Measurements from ENCODE around the gene ADARB2. TPM values are rescaled to one million over a fixed set of nuclear protein-coding genes. Genes with fewer than 3 reads are reported as not detected.

The ADARB2 gene
- total and polyA plus RNA-seq, 11 donors: 0.07 to 1.2 (median 0.28) TPM; not detected in 4

DNA sequence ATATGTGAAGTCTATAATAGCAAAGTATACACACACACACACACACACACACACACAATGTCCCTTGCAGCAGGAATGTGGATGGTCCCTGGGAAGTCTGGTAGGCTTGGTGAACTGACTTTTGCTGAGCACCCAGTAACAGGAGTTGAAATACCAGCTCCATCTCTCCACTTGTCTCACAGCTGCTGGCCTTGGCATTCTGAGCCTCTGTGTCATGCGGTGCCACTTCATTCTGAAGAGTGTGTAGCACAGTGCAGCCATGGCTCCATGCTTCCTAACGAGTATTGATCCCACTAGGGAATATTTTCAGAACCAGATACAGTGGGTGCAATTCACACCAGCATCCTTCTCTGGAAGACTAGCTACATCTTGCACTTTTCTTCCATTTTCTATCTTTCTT lies 192.4 kb downstream of the ADARB2 start:
- Histone ChIP-seq H3K36me3 (no peaks in the 10 kb centered on the region), H3K4me3 (no peak overlapping the region), H3K27me3 (no peaks in the 10 kb centered on the region), H3K27ac (no peak overlapping the region), H3K4me1 (no peaks in the 10 kb centered on the region), H3K9me3 (no peaks in the 10 kb centered on the region)
- TF ChIP-seq, protein P1, sequence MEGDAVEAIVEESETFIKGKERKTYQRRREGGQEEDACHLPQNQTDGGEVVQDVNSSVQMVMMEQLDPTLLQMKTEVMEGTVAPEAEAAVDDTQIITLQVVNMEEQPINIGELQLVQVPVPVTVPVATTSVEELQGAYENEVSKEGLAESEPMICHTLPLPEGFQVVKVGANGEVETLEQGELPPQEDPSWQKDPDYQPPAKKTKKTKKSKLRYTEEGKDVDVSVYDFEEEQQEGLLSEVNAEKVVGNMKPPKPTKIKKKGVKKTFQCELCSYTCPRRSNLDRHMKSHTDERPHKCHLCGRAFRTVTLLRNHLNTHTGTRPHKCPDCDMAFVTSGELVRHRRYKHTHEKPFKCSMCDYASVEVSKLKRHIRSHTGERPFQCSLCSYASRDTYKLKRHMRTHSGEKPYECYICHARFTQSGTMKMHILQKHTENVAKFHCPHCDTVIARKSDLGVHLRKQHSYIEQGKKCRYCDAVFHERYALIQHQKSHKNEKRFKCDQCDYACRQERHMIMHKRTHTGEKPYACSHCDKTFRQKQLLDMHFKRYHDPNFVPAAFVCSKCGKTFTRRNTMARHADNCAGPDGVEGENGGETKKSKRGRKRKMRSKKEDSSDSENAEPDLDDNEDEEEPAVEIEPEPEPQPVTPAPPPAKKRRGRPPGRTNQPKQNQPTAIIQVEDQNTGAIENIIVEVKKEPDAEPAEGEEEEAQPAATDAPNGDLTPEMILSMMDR (IDR thresholded peaks at IDR 0.05): no peak
- no peak for TF ChIP-seq POLR2A (IDR thresholded peaks at IDR 0.05)
- 30 to 56% (median 43%) methylated on average over 2 of the region's 2 CpGs for WGBS, 4 donors
- intact Hi-C loops (cut with DNase I): no loop called here
- ATAC-seq: no peak
- no peak for DNase-seq

DNA sequence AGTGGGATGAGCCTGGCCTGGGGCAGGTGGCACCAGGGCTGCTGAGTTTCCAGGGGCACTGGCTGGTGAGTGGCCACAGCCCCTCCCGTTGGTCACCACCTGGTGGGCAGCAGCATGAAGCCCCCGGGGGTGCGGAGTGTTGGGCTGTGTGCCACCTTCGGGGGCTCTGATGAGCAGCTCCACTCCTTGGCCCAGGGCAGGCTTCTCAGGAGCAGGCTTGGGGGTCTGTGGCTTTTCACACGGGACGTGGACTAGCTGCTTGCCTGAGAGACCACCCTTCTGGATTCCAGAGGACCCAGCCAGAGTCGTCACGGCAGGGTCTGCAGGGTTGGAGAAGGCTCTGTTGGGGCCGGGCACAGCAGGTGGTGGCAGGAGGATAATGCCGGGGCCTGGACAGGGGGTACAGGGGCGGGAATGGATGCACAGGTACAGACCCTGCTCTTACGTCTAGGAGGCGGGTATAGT lies 193.1 kb downstream of the ADARB2 start:
- no peak for DNase-seq
- no peak overlapping the region for H3K4me3 ChIP-seq
- H3K4me1 ChIP-seq: no peaks in the 10 kb centered on the region
- intact Hi-C loops (cut with DNase I): no loop called here
- H3K9me3 ChIP-seq: no peaks in the 10 kb centered on the region
- H3K36me3 ChIP-seq: no peaks in the 10 kb centered on the region
- no peaks in the 10 kb centered on the region for H3K27me3 ChIP-seq
- TF ChIP-seq POLR2A (IDR thresholded peaks at IDR 0.05): no peak
- TF ChIP-seq, protein P1 (IDR thresholded peaks at IDR 0.05): no peak
- no peak for ATAC-seq
- 85 to 92% (median 88%) methylated on average over 10 to 13 of the region's 13 CpGs for WGBS, 4 donors
- no peak overlapping the region for H3K27ac ChIP-seq

DNA sequence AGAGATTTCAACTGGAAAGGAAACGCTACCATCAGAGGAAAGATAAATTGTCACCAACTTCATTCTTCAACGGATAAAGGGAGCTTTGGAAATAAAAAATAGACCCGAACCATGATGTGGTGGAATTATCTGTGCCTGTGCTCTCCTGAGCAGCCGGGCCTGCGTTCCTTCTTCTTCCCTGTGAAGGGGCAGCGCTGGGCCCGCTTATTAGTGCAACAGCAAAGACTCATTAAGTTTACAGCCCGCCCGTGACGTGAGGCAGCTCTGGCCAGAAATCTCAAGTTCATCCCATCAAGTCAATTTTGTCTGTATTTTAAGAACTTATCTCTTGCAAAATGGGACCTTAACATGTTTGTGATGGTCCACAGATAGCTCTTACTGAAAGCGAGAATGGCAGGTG lies 193.7 kb downstream of the ADARB2 start:
- no peak overlapping the region for H3K4me3 ChIP-seq
- no peaks in the 10 kb centered on the region for H3K4me1 ChIP-seq
- intact Hi-C loops (cut with DNase I): no loop called here
- ATAC-seq: no peak
- TF ChIP-seq, protein P1 (IDR thresholded peaks at IDR 0.05): no peak
- TF ChIP-seq POLR2A (IDR thresholded peaks at IDR 0.05): no peak
- no peak for DNase-seq
- no peak overlapping the region for H3K27ac ChIP-seq
- no peaks in the 10 kb centered on the region for H3K36me3 ChIP-seq
- WGBS, 4 donors: 85 to 88% (median 87%) methylated on average over 11 of the region's 11 CpGs
- no peaks in the 10 kb centered on the region for H3K9me3 ChIP-seq
- no peaks in the 10 kb centered on the region for H3K27me3 ChIP-seq

DNA sequence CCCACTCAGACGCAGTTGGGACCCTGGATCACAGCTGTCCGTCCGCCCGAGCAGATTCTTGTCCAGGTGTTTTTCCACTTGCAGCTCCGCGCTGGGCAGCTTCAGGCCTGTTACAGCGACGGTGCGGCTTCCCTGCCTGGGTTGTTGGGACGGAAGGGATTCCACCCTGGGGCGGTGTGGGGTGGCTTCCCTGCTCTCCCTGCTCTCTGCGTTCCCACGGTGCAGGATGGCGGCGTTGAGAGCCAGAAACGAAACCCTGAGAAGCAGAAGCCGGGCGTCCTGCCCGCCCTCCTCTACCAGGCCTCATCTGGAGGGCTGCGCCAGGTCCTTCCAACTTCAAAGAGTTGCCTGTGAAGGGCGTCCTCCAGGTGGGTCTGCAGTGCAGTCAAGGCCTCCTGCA lies 194.4 kb downstream of the ADARB2 start:
- H3K27ac ChIP-seq: no peak overlapping the region
- no peaks in the 10 kb centered on the region for H3K27me3 ChIP-seq
- H3K4me3 ChIP-seq: no peak overlapping the region
- no peak for TF ChIP-seq POLR2A (IDR thresholded peaks at IDR 0.05)
- TF ChIP-seq, protein P1 (IDR thresholded peaks at IDR 0.05): no peak
- H3K4me1 ChIP-seq: no peaks in the 10 kb centered on the region
- 92 to 100% (median 94%) methylated on average over 7 to 21 of the region's 21 CpGs for WGBS, 4 donors
- no peaks in the 10 kb centered on the region for H3K36me3 ChIP-seq
- intact Hi-C loops (cut with DNase I): no loop called here
- no peaks in the 10 kb centered on the region for H3K9me3 ChIP-seq
- DNase-seq: no peak
- ATAC-seq: no peak
